ENCODE measurements around the gene NHERF1. TPM values are rescaled to one million over a fixed set of nuclear protein-coding genes. Genes with fewer than 3 reads are reported as not detected.

The NHERF1 gene
- total and polyA plus RNA-seq, 9 of the 15 experiments (the other 6 are each of a cell fraction or from before 2014, with no cell fraction given) = 11.4 to 79.9 (median 36.9) TPM

DNA sequence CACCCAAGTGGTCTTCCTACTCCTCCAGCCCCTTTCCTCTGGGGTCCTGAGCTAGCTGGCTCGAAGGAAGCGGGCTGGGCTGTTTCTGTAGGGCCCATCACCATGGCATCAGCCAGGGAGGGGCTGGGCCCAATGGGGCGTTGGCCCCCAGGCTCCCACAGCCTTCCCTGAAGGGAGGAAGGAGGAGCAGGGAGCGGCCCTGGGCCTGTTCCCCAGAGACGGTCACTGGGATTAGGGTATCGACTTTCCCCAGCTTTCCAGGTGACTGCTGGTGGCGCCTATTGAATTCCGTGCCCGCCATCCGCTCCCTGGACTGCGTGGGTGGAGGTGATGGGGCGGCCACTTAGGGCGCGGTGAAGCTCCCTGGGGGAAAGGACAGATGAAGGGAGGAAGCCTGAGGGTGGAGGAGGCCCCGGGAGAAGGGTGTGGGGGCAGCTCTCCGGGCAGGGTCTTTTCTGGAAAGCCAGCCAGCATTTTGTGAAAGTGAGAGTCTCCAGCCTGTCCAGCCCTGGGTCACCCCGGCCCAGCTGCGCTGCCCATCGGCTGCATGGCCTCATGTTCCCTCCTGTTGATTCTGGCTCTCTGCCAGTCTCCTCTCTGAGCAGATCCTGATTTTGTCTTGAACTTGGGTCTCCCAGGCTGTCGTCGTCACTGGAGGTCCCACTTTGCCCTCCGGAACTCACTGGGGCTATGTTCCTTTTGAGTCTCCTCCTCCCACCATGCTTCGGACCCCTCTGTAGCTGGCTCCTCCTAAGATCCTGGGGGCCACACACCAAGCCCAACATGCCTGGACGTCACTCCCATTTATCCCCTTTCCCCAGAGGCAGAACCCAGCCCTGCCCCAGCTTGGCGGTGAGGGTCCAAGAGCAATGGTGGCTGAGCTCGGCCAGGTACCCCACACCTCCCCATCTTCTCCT is 9.8 kb downstream of the NHERF1 start:
- Histone ChIP-seq H3K79me2 (ENCODE audit: control insufficient read depth, insufficient read depth, low read length) (peaks cover 68% of the 10 kb centered on the region), H3K9ac (ENCODE audit: insufficient read depth in 1 of 2, low read depth in 2 of 2, low read length in 2 of 2) (peak overlapping the region in 1 of 2 experiments; percentile 70; a peak in 2 of 4 replicates), H3K27ac (ENCODE audit: extremely low read depth, low read depth, low read length) (no peak overlapping the region), H3K4me1 (replicated peaks in 1 of 2; ENCODE audit: control insufficient read depth in 2 of 2, insufficient read depth in 2 of 2, low read length in 2 of 2) (peaks cover 37 to 65% of the 10 kb centered on the region in 2 experiments), H2AFZ (ENCODE audit: low read depth, low read length) (no peak overlapping the region), H3K36me3 (ENCODE audit: control insufficient read depth, insufficient read depth, low read length) (peaks cover 6% of the 10 kb centered on the region; the same call in 1 of the 3 replicates), H4K20me1 (replicated peaks; ENCODE audit: control insufficient read depth, insufficient read depth, low read length) (peaks cover 31% of the 10 kb centered on the region; the same call in 1 of the 2 replicates), H3K4me2 (ENCODE audit: insufficient read depth, low read length) (no peak overlapping the region), H3K9me3 (replicated peaks; ENCODE audit: control insufficient read depth, insufficient read depth, low read depth, low read length) (no peaks in the 10 kb centered on the region), H3K27me3 (ENCODE audit: control insufficient read depth in 2 of 2, insufficient read depth in 2 of 2, low read length in 2 of 2) (no peaks in the 10 kb centered on the region), H3K9me1 (ENCODE audit: control insufficient read depth, insufficient read depth, low read length) (peaks cover 27% of the 10 kb centered on the region), H3K4me3 (no peak overlapping the region)
- TF ChIP-seq BRD4 (IDR thresholded peaks at IDR 0.05) (no peak), NFIC (IDR thresholded peaks at IDR 0.05) (peak; percentile 83), POU5F1 (IDR thresholded peaks at IDR 0.05; ENCODE audit: borderline replicate concordance, low read depth, low read length, partially characterized antibody) (no peak), EGR1 (conservative IDR thresholded peaks at IDR 0.05) (peak; percentile 54), SIN3A (IDR thresholded peaks at IDR 0.05; ENCODE audit: borderline replicate concordance in 2 of 2, control insufficient read depth in 1 of 2, low read depth in 2 of 2, low read length in 2 of 2) (no peak)
- TF ChIP-seq, protein P1, sequence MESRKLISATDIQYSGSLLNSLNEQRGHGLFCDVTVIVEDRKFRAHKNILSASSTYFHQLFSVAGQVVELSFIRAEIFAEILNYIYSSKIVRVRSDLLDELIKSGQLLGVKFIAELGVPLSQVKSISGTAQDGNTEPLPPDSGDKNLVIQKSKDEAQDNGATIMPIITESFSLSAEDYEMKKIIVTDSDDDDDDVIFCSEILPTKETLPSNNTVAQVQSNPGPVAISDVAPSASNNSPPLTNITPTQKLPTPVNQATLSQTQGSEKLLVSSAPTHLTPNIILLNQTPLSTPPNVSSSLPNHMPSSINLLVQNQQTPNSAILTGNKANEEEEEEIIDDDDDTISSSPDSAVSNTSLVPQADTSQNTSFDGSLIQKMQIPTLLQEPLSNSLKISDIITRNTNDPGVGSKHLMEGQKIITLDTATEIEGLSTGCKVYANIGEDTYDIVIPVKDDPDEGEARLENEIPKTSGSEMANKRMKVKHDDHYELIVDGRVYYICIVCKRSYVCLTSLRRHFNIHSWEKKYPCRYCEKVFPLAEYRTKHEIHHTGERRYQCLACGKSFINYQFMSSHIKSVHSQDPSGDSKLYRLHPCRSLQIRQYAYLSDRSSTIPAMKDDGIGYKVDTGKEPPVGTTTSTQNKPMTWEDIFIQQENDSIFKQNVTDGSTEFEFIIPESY (CRISPR knock-in tag; IDR thresholded peaks at IDR 0.05) = peak; percentile 53; the same call in 1 of the 2 replicates
- ATAC-seq (no peak), DNase-seq (ENCODE audit: extremely low read depth in 1 of 4, low spot score in 3 of 4) (no peak), FAIRE-seq (peak; percentile 32)
- intact Hi-C loops (cut with micrococcal nuclease) = no loop called here
- ChIA-PET CTCF (ENCODE audit: low intra/inter-chr PET ratio) (no interaction called here), POLR2A (interaction anchor here (0.8 to 2.3 kb wide), 3 partner anchors 9 to 17 kb away, joined by 3 to 9 read pairs (median 4); no protein-coding TSS in a partner anchor)
- WGBS (ENCODE audit: insufficient coverage, low coverage, missing lambda C conversion rate) = 69% methylated on average over 15 of the region's 26 CpGs
- no TSS peak for BruUV-seq (replicated peaks)
- in situ Hi-C loops (cut with MboI) = no loop called here
